ENCODE results near the gene ZNF565. TPM values are rescaled to one million over a fixed set of nuclear protein-coding genes. Genes with fewer than 3 reads are reported as not detected.
"Not testable (repeated sequence)": the region's sequence is repeated elsewhere in the genome, so short reads cannot be mapped to it uniquely, and the experiment has no call there.

Gene ZNF565
- total RNA-seq, 1 experiment from 2014 or later = 4.8 TPM

DNA sequence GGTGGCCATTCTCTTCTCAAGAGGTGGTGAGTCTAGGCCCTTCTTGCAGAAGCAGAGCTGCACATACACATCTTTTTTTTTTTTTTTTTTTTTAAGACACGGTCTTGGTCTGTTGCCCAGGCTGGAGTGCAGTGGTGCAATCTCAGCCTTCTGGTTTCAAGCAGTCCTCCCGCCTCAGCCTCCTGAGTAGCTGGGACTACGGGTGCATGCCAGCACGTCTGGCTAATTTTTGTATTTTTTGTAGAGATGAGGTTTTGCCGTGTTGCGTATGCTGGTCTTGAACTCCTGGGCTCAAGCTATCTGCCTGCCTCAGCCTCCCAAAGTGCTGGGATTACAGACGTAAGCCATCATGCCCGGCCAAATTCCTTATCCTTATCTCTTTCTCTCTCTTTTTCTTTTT lies 40.6 kb downstream of the ZNF565 start:
- H3K79me1 ChIP-seq (ENCODE audit: insufficient read depth, low read depth, low read length, poor library complexity, severe bottlenecking); H4K8ac ChIP-seq (replicated peaks; ENCODE audit: insufficient read length, low read depth, low read length); H3K4me1 ChIP-seq (ENCODE audit: insufficient read depth, low read length); H3K27me3 Mint-ChIP-seq (ENCODE audit: low read depth); H3K79me2 ChIP-seq (ENCODE audit: insufficient read depth, low read length); H2AK5ac ChIP-seq (ENCODE audit: insufficient read length, low read length); H3K23ac ChIP-seq (ENCODE audit: insufficient read length, low read depth, low read length); H3K9me3 ChIP-seq (ENCODE audit: control insufficient read depth, low read depth, low read length); H3K27ac Mint-ChIP-seq; H3T11ph ChIP-seq (ENCODE audit: low read length); H3K4me2 ChIP-seq (ENCODE audit: insufficient read depth, insufficient read length, low read length); H2BK12ac ChIP-seq (ENCODE audit: insufficient read length, low read depth, low read length); H2BK5ac ChIP-seq (ENCODE audit: insufficient read length, low read length); H3K9ac ChIP-seq (ENCODE audit: extremely low read depth, insufficient read length, low read length); H3K56ac ChIP-seq (ENCODE audit: insufficient read length, low read depth, low read length); H3K14ac ChIP-seq (ENCODE audit: insufficient read depth, low read length); DNase-seq; H3K9me3 Mint-ChIP-seq; H2BK120ac ChIP-seq (ENCODE audit: low read depth, low read length, poor library complexity, severe bottlenecking); H3K27me3 ChIP-seq (ENCODE audit: insufficient read depth, low read length); H3K36me3 Mint-ChIP-seq (ENCODE audit: insufficient read depth in 1 of 3, low read depth in 3 of 3); H2BK20ac ChIP-seq (ENCODE audit: low read depth, low read length, poor library complexity, severe bottlenecking); H4K20me1 ChIP-seq (ENCODE audit: control insufficient read depth, insufficient read depth, insufficient read length); H3K23me2 ChIP-seq (ENCODE audit: insufficient read length, low read depth, low read length, poor library complexity, severe bottlenecking); H3K27ac ChIP-seq (ENCODE audit: insufficient read length, low read depth, low read length); H2AFZ ChIP-seq (ENCODE audit: low read length); H3K18ac ChIP-seq (ENCODE audit: insufficient read length, low read depth, low read length); H3K4me3 Mint-ChIP-seq; H4K5ac ChIP-seq (ENCODE audit: insufficient read length, low read depth, low read length); H3K4ac ChIP-seq (ENCODE audit: low read depth, low read length); H4K91ac ChIP-seq (ENCODE audit: insufficient read length, low read depth, low read length); H2BK15ac ChIP-seq (ENCODE audit: low read depth, low read length): not testable (repeated sequence)
- WGBS (ENCODE audit: extremely low coverage, insufficient read length, low lambda C conversion rate) = no CpG with 5 or more reads among the region's 8 CpGs
- H3K4me1 Mint-ChIP-seq = peaks cover 10 to 11% of the 10 kb centered on the region in 2 experiments; a peak in 2 of 4 replicates
